HepG2 (cell line): ENCODE results near the gene ADCY1. TPM values are rescaled to one million over a fixed set of nuclear protein-coding genes. Genes with fewer than 3 reads are reported as not detected.

Source experiments
- ATAC-seq: fragments of 200-7000 bp; cut with Tn5 transposase; 3 replicates; pipeline ENCODE4 v1.9.1; 2020; ENCODE audit warnings: mild to moderate bottlenecking, moderate library complexity
- BruUV-seq: library from RNA; stranded (reverse); fragments of 400-500 nt; replicated peaks from 2 replicates; lab custom pipeline; 2021; lab: Mats Ljungman, UMichigan
- CTCF ChIA-PET: fragments of 300-600 bp; formaldehyde crosslinking; extraction: SDS; loops from one replicate; lab custom pipeline; 2021; ENCODE audit warnings: low total read pairs, inconsistent platforms, low intra/inter-chr PET ratio; lab: Yijun Ruan, JAX
- POLR2A ChIA-PET: fragments of 350-600 bp; sonication (Branson Sonifier 250); formaldehyde crosslinking; loops from one replicate; lab custom pipeline; 2020; ENCODE audit warnings: antibody characterized with exemption, inconsistent platforms; lab: Yijun Ruan, JAX
- DNase-seq: peaks from one replicate; pipeline ENCODE4 v3.0.0-alpha.2; 2015; ENCODE audit warnings: low spot score
- FAIRE-seq: peaks from 3 replicates; lab custom pipeline; 2011; peaks lifted over from hg19 to GRCh38; lab: Jason Lieb, UNC
- H2AFZ ChIP-seq: one replicate; pipeline ENCODE4 v1.6.1; 2011; ENCODE audit warnings: low read length, inconsistent platforms
- H3K27ac ChIP-seq: fragments of 300-600 bp; 3 replicates; pipeline ENCODE4 v1.8.0; 2011; ENCODE audit warnings: mixed run types, mild to moderate bottlenecking, mixed read lengths, low read length, inconsistent platforms; ENCODE audit not compliant: insufficient read depth; ENCODE audit errors: extremely low read length
- H3K27me3 ChIP-seq, 2 experiments: fragments of 200-600 bp in 1 of 2; 2 replicates in 1 of 2; 3 replicates in 1 of 2; pipeline versions ENCODE4 v1.6.0 to v1.8.0; 2011; ENCODE audit warnings: low read length in 2 of 2, mild to moderate bottlenecking in 2 of 2, moderate library complexity in 2 of 2, inconsistent platforms in 1 of 2; ENCODE audit not compliant: insufficient read depth in 2 of 2, control insufficient read depth in 1 of 2
- H3K36me3 ChIP-seq, 2 experiments: fragments of 200-600 bp in 1 of 2; replicated peaks in 1 of 2; 2 replicates in 1 of 2; 3 replicates in 1 of 2; pipeline versions ENCODE4 v1.5.1 to v1.8.0; 2011; ENCODE audit warnings: low read length in 2 of 2, inconsistent platforms in 1 of 2; ENCODE audit not compliant: insufficient read depth in 2 of 2, control insufficient read depth in 1 of 2
- H3K4me1 ChIP-seq: 2 replicates; pipeline ENCODE4 v1.5.1; 2012; ENCODE audit warnings: low read length, inconsistent platforms; ENCODE audit not compliant: insufficient read depth
- H3K4me2 ChIP-seq: 2 replicates; pipeline ENCODE4 v1.6.0; 2011; ENCODE audit warnings: low read depth, low read length, inconsistent platforms
- H3K4me3 ChIP-seq, 3 experiments: fragments of 200-600 bp in 1 of 3; sonication (generic), shearing (Covaris generic) in 1 of 3; replicated peaks in 1 of 3; 2 replicates each; pipeline ENCODE4 v1.5.1; 2011 to 2016; ENCODE audit warnings: low read length in 3 of 3, inconsistent platforms in 2 of 3, low read depth in 2 of 3, mild to moderate bottlenecking in 2 of 3, control low read depth in 1 of 3, mixed read lengths in 1 of 3; ENCODE audit not compliant: insufficient read depth in 1 of 3
- H3K79me2 ChIP-seq: one replicate; pipeline ENCODE4 v1.6.1; 2011; ENCODE audit warnings: low read length, inconsistent platforms; ENCODE audit not compliant: insufficient read depth
- H3K9ac ChIP-seq: 2 replicates; pipeline ENCODE4 v1.6.0; 2011; ENCODE audit warnings: mild to moderate bottlenecking, low read depth, low read length, inconsistent platforms; ENCODE audit not compliant: insufficient read depth
- H3K9me3 ChIP-seq: 2 replicates; pipeline ENCODE4 v1.5.1; 2012; ENCODE audit warnings: mild to moderate bottlenecking, low read length
- H4K20me1 ChIP-seq: 2 replicates; pipeline ENCODE4 v1.6.0; 2011; ENCODE audit warnings: inconsistent platforms, mild to moderate bottlenecking, low read length, moderate library complexity; ENCODE audit not compliant: insufficient read depth
- GABPA ChIP-seq, 2 experiments: IDR thresholded peaks; 2 replicates each; pipeline ENCODE4 v1.6.1; 2011 to 2016; ENCODE audit warnings: low read depth in 2 of 2, low read length in 1 of 2, missing biosample characterization in 1 of 2, missing genetic modification characterization in 1 of 2
- HHEX ChIP-seq: IDR thresholded peaks from 2 replicates; pipeline ENCODE4 v1.6.1; 2016; ENCODE audit warnings: control low read depth
- HMG20A ChIP-seq: IDR thresholded peaks from 2 replicates; pipeline ENCODE4 v1.6.1; 2016; ENCODE audit warnings: borderline replicate concordance
- JDP2 ChIP-seq: sonication (generic); formaldehyde crosslinking; IDR thresholded peaks from 2 replicates; pipeline ENCODE4 v1.8.1; 2022; ENCODE audit warnings: missing genetic modification reagents, borderline replicate concordance
- ZNF225 ChIP-seq: sonication (generic); formaldehyde crosslinking; IDR thresholded peaks from 2 replicates; pipeline ENCODE4 v1.4.0; 2020; ENCODE audit warnings: mild to moderate bottlenecking, missing genetic modification reagents
- ZNF256 ChIP-seq: sonication (generic); formaldehyde crosslinking; conservative IDR thresholded peaks from 2 replicates; pipeline ENCODE4 v1.4.0; 2020; ENCODE audit warnings: missing genetic modification reagents
- ZNF33A ChIP-seq: sonication (generic); formaldehyde crosslinking; IDR thresholded peaks from 2 replicates; pipeline ENCODE4 v1.5.1; 2020; ENCODE audit warnings: missing genetic modification reagents, mild to moderate bottlenecking, moderate library complexity, borderline replicate concordance
- ZNF484 ChIP-seq: sonication (generic); formaldehyde crosslinking; IDR thresholded peaks from 2 replicates; pipeline ENCODE4 v1.5.1; 2020; ENCODE audit warnings: mild to moderate bottlenecking, low read depth, missing genetic modification reagents, borderline replicate concordance
- ZNF839 ChIP-seq: sonication (generic); formaldehyde crosslinking; IDR thresholded peaks from 2 replicates; pipeline ENCODE4 v1.4.0; 2020; ENCODE audit warnings: missing genetic modification reagents, mild to moderate bottlenecking, borderline replicate concordance
- WGBS: methylation state at CpG from one replicate; pipeline ENCODE4 v1.1.6; 2017; ENCODE audit warnings: low lambda C conversion rate; 5-methylcytosine and 5-hydroxymethylcytosine counted together
- in situ Hi-C: cut with HindIII; loops from 2 replicates; pipeline ENCODE4 v1.10.0; 2017; ENCODE audit warnings: low pct_unique_long_range_greater_than_20kb; ENCODE audit not compliant: extremely low pct_ligation_motif_present
- intact Hi-C: fragments of 100-400 bp; cut with micrococcal nuclease; formaldehyde crosslinking; loops from one replicate; pipeline ENCODE4 v1.10.0; 2022; ENCODE audit not compliant: unreplicated experiment
- polyA plus RNA-seq, 8 experiments: library from polyadenylated mRNA; depleted of rRNA in 3 of 8; stranded (reverse) in 7 of 8; unstranded in 1 of 8; fragments of >200 nt; fragmentation: Illumina TruSeq in 4 of 8; extraction: Trizol in 4 of 8; gene quantifications; 2 replicates each; pipeline versions ENCODE4 v1.2.1 to v1.2.3, GENCODE V29; 2011 to 2016; ENCODE audit warnings: low read depth in 4 of 8, missing spikeins in 1 of 8, mixed read lengths in 1 of 8; ENCODE audit not compliant: insufficient read depth in 1 of 8
- total RNA-seq, 5 experiments: library from RNA; depleted of rRNA; stranded (reverse); fragments of >200 nt; fragmentation: Illumina TruSeq; extraction: Trizol; gene quantifications; 2 replicates each; pipeline ENCODE4 v1.2.3, GENCODE V29; 2016; ENCODE audit warnings: low read depth in 1 of 5
- TF ChIP-seq, protein P1 (sequence below): sonication (generic); formaldehyde crosslinking; IDR thresholded peaks from 2 replicates; pipeline ENCODE4 v1.4.0; 2020; ENCODE audit warnings: missing genetic modification reagents
- TF ChIP-seq, protein P2 (sequence below): IDR thresholded peaks from 2 replicates; pipeline ENCODE4 v1.6.1; 2016; ENCODE audit warnings: low read depth, missing genetic modification reagents, missing compliant biosample characterization

The ADCY1 gene
- total and polyA plus RNA-seq, 2 of the 13 experiments (the other 11 are each of a cell fraction or from before 2014, with no cell fraction given): 0.80 to 1.2 TPM

DNA sequence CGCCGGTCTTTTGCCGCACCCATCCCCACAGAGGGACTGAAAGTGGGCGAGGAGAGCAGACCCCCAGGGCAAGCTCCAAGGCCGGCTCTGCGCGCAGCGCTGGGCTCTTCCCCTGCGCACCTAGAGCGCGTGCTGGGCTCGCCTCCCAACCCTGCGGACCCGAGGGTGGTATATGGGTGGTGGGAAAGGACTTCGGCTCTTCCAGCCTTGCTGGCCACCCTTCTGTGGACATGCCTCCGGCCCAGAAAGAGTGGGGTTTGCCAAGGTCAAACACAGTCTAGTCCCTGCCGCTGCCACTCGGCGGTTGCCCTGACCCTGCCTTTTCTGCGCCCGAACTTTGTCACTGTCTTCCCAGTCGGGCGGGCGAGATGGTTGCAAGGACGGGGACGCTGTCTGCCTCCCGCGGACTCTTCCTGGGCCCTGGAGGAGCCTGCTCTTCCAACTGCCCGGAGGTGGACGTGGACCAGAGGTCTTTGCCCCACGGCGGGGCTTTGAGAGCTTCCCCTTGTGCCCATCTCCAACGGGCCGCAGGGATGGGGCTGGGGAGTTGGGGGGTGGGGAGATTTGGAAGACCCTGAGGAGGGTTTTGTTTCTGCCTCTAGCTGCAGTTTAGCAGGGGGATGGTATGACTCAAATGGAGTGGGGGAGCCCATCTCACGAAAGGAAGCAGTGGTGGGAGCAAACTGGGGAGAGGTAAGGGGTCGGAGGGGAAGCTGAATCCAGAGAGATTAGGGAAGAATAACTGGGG, 1.5 kb downstream of the ADCY1 start:
- no TSS peak for BruUV-seq
- peak; percentile 10; the same call in 1 of the 3 replicates for ATAC-seq
- no peak for FAIRE-seq
- no peaks in the 10 kb centered on the region for H3K9me3 ChIP-seq
- ChIA-PET POLR2A (no interaction called here), CTCF (no interaction called here)
- WGBS: 29% methylated on average over 10 of the region's 36 CpGs
- H3K27ac ChIP-seq: no peak overlapping the region
- TF ChIP-seq ZNF256 (CRISPR knock-in tag) (no peak), JDP2 (CRISPR knock-in tag) (no peak), ZNF33A (CRISPR knock-in tag) (no peak), GABPA (IDR thresholded peaks at IDR 0.05; ENCODE audit: low read depth, low read length) (peak; percentile 13; the same call in 1 of the 2 replicates), GABPA (CRISPR knock-in tag; IDR thresholded peaks at IDR 0.05; ENCODE audit: low read depth) (no peak), HHEX (CRISPR knock-in tag) (no peak), ZNF484 (CRISPR knock-in tag) (no peak), ZNF839 (no peak), ZNF225 (no peak), HMG20A (CRISPR knock-in tag) (no peak)
- TF ChIP-seq, protein P1, sequence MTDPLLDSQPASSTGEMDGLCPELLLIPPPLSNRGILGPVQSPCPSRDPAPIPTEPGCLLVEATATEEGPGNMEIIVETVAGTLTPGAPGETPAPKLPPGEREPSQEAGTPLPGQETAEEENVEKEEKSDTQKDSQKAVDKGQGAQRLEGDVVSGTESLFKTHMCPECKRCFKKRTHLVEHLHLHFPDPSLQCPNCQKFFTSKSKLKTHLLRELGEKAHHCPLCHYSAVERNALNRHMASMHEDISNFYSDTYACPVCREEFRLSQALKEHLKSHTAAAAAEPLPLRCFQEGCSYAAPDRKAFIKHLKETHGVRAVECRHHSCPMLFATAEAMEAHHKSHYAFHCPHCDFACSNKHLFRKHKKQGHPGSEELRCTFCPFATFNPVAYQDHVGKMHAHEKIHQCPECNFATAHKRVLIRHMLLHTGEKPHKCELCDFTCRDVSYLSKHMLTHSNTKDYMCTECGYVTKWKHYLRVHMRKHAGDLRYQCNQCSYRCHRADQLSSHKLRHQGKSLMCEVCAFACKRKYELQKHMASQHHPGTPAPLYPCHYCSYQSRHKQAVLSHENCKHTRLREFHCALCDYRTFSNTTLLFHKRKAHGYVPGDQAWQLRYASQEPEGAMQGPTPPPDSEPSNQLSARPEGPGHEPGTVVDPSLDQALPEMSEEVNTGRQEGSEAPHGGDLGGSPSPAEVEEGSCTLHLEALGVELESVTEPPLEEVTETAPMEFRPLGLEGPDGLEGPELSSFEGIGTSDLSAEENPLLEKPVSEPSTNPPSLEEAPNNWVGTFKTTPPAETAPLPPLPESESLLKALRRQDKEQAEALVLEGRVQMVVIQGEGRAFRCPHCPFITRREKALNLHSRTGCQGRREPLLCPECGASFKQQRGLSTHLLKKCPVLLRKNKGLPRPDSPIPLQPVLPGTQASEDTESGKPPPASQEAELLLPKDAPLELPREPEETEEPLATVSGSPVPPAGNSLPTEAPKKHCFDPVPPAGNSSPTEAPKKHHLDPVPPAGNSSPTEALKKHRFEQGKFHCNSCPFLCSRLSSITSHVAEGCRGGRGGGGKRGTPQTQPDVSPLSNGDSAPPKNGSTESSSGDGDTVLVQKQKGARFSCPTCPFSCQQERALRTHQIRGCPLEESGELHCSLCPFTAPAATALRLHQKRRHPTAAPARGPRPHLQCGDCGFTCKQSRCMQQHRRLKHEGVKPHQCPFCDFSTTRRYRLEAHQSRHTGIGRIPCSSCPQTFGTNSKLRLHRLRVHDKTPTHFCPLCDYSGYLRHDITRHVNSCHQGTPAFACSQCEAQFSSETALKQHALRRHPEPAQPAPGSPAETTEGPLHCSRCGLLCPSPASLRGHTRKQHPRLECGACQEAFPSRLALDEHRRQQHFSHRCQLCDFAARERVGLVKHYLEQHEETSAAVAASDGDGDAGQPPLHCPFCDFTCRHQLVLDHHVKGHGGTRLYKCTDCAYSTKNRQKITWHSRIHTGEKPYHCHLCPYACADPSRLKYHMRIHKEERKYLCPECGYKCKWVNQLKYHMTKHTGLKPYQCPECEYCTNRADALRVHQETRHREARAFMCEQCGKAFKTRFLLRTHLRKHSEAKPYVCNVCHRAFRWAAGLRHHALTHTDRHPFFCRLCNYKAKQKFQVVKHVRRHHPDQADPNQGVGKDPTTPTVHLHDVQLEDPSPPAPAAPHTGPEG: peak; percentile 75; the same call in 1 of the 2 replicates
- TF ChIP-seq, protein P2, sequence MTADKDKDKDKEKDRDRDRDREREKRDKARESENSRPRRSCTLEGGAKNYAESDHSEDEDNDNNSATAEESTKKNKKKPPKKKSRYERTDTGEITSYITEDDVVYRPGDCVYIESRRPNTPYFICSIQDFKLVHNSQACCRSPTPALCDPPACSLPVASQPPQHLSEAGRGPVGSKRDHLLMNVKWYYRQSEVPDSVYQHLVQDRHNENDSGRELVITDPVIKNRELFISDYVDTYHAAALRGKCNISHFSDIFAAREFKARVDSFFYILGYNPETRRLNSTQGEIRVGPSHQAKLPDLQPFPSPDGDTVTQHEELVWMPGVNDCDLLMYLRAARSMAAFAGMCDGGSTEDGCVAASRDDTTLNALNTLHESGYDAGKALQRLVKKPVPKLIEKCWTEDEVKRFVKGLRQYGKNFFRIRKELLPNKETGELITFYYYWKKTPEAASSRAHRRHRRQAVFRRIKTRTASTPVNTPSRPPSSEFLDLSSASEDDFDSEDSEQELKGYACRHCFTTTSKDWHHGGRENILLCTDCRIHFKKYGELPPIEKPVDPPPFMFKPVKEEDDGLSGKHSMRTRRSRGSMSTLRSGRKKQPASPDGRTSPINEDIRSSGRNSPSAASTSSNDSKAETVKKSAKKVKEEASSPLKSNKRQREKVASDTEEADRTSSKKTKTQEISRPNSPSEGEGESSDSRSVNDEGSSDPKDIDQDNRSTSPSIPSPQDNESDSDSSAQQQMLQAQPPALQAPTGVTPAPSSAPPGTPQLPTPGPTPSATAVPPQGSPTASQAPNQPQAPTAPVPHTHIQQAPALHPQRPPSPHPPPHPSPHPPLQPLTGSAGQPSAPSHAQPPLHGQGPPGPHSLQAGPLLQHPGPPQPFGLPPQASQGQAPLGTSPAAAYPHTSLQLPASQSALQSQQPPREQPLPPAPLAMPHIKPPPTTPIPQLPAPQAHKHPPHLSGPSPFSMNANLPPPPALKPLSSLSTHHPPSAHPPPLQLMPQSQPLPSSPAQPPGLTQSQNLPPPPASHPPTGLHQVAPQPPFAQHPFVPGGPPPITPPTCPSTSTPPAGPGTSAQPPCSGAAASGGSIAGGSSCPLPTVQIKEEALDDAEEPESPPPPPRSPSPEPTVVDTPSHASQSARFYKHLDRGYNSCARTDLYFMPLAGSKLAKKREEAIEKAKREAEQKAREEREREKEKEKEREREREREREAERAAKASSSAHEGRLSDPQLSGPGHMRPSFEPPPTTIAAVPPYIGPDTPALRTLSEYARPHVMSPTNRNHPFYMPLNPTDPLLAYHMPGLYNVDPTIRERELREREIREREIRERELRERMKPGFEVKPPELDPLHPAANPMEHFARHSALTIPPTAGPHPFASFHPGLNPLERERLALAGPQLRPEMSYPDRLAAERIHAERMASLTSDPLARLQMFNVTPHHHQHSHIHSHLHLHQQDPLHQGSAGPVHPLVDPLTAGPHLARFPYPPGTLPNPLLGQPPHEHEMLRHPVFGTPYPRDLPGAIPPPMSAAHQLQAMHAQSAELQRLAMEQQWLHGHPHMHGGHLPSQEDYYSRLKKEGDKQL: no peak
- intact Hi-C loops: no loop called here
- H3K4me3 ChIP-seq: peak overlapping the region in 1 of 3 experiments; percentile 79; a peak in 1 of 6 replicates
- H2AFZ ChIP-seq: no peak overlapping the region
- no peaks in the 10 kb centered on the region for H3K36me3 ChIP-seq
- peaks cover 12 to 67% of the 10 kb centered on the region in 2 experiments for H3K27me3 ChIP-seq
- peak overlapping the region; percentile 92 for H3K4me2 ChIP-seq
- no peaks in the 10 kb centered on the region for H4K20me1 ChIP-seq
- H3K4me1 ChIP-seq: peaks cover 20% of the 10 kb centered on the region
- no peaks in the 10 kb centered on the region for H3K79me2 ChIP-seq
- H3K9ac ChIP-seq: no peak overlapping the region
- DNase-seq: no peak
- in situ Hi-C loops: loop anchor here (25.0 kb wide), 1 partner anchor 413 kb away; the partner anchor contains the start of gene RAMP3
